Breast epithelium (tissue), 3 donors: ENCODE data around the gene TIGD4.

Source experiments
- POLR2AphosphoS5 ChIP-seq, 3 donors: sonication (generic); formaldehyde crosslinking; IDR thresholded peaks; one replicate each; pipeline ENCODE4 v1.6.1; 2017; ENCODE audit warnings: antibody characterized with exemption in 3 of 3
- TF ChIP-seq, protein P1 (sequence below), 3 donors: fragments of 450-650 bp; IDR thresholded peaks; one replicate each; pipeline ENCODE4 v1.5.1; 2016 to 2017; ENCODE audit warnings: antibody characterized with exemption in 3 of 3, mild to moderate bottlenecking in 3 of 3, moderate library complexity in 3 of 3

DNA sequence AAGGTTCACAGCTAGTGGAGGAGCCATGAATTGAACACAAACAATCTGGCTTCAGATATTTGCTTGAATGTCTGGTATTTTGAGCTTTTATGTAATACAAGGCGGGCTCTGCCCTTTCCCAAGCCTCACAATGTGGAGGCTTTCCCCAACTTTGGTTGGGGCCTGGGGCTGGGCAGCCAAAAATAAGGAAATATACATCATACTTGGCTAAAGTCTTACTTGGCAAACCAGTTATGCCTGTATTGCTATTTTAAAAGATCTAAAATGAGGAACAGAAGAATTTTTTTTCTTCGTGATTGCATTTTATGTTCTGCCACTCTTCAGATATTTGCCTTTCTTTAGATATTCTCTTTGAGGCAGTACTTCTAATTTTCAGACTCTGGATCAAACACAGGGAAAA, 26.3 kb upstream of the TIGD4 start:
- TF ChIP-seq, protein P1, sequence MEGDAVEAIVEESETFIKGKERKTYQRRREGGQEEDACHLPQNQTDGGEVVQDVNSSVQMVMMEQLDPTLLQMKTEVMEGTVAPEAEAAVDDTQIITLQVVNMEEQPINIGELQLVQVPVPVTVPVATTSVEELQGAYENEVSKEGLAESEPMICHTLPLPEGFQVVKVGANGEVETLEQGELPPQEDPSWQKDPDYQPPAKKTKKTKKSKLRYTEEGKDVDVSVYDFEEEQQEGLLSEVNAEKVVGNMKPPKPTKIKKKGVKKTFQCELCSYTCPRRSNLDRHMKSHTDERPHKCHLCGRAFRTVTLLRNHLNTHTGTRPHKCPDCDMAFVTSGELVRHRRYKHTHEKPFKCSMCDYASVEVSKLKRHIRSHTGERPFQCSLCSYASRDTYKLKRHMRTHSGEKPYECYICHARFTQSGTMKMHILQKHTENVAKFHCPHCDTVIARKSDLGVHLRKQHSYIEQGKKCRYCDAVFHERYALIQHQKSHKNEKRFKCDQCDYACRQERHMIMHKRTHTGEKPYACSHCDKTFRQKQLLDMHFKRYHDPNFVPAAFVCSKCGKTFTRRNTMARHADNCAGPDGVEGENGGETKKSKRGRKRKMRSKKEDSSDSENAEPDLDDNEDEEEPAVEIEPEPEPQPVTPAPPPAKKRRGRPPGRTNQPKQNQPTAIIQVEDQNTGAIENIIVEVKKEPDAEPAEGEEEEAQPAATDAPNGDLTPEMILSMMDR (IDR thresholded peaks at IDR 0.05) = no peak
- no peak for TF ChIP-seq POLR2AphosphoS5 (IDR thresholded peaks at IDR 0.05)
